Measurements from ENCODE around the gene PHF20.
"Not testable (repeated sequence)": the region's sequence is repeated elsewhere in the genome, so short reads cannot be mapped to it uniquely, and the experiment has no call there.

Gene PHF20

GRCh38 chr20:35888657-35889056, 116.8 kb downstream of the PHF20 start:
- no peak for DNase-seq

- no peak for DNase-seq
Measured at GRCh38 chr20:35891375-35891774, 119.6 kb downstream of the PHF20 start.

GRCh38 chr20:35892871-35893270, 121.1 kb downstream of the PHF20 start:
- DNase-seq = no peak

- DNase-seq = no peak
Measured at GRCh38 chr20:35893942-35894341, 122.1 kb downstream of the PHF20 start.

DNA sequence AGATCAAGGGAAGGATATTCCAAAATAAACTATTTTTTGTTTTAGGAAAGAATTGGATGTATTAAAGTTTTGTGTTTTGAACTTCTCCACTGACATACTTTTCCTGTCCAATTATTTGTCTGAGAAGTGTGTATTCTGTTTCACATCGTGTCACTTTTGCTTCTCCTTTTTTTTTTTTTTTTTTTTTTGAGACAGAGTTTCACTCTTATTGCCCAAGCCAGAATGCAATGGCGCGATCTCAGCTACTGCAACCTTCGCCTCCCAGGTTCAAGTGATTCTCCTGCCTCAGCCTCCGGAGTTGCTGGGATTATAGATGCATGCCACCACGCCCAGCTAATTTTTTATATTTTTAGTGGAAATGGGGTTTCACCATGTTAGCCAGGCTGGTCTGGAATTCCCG, 123.7 kb downstream of the PHF20 start:
- not testable (repeated sequence) for DNase-seq

- no peak for DNase-seq
Measured at GRCh38 chr20:35899064-35899463, 127.2 kb downstream of the PHF20 start.

DNA sequence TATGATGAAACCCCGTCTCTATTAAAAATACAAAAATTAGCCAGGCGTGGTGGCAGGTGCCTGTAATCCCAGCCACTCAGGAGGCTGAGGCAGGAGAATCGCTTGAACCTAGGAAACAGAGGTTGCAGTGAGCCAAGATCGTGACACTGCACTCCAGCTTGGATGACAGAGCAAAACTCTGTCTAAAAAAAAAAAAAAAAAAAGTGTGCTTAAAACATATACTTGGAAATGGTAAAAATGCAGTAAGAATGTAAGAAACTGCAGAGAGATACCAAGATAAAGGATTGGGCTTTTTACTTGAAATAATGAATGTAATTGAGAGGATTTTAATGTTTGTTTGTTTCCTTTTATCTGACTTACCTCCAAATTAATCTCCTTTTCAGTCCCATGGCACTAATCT, 129.4 kb downstream of the PHF20 start:
- not testable (repeated sequence) for DNase-seq

- DNase-seq = no peak
Measured at GRCh38 chr20:35901678-35902544, 130.1 kb downstream of the PHF20 start.

DNA sequence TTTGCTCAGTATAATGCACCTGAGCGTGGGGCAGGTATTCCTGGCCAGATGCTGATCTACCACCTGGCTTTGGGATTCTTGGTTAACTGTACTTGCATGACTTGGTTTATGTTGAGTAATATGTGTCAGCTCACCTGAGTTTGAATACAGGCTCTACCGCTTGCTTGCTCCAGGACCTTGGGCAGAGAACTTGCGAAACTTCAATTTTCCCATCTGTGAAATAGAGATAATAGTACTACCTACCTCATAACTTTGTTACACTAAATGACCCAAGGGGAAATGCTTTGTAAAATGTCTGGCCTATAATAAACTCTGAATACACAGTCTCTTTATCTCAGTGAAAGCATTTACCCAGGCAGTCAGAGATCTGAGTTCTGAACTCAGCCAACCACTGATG, 130.7 kb downstream of the PHF20 start:
- DNase-seq = no peak

DNA sequence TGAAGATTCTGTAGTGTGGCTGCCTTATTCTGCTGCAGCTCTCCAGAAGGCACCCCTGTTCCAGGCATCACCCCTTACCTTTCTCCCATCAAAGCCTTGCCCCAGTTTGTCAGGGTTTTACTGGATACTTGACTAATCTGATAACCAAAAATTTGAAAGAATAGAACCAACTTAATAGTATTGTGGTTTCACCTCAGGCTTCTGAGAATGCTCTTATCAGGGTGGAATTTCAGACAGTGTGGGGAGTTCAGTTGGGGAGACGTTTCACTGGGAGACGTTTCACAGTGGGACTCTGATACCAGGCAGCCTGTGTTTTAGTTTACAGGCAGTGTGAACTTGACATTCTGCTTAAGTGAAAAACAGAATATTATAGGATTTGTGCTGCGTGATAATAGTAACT, 132.0 kb downstream of the PHF20 start:
- no peak for DNase-seq

DNA sequence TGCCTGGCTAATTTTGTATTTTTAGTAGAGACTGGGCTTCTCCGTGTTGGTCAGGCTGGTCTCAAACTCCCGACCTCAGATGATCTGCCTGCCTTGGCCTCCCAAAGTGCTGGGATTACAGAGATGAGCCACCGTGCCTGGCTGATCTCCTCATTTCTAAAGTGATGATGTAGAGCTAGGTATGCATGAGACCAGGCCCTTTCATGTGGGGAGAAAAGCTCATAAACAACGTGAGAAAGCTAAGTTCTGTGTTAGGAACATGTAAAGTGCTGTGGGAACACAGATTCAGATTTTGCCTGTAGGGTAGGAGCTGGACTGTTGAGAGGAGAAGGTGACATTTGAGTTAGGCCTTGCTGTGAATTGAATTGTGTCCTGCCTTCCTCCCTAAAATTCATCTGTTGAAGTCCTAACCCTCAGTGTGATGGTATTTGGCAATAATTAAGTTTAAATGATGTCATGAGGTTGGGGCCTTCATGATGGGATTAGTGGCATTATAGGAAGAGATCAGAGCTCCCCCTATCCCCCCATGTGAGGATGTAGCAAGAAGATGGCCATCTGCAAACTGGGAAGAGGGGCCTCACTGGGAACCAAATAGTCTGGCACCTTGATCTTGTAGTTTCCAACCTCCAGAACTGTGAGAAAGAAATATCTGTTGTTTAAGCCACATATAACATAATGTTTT, 133.3 kb downstream of the PHF20 start:
- DNase-seq = no peak

GRCh38 chr20:35907017-35907701, 135.3 kb downstream of the PHF20 start:
- DNase-seq = no peak

GRCh38 chr20:35908007-35908406, 136.2 kb downstream of the PHF20 start:
- DNase-seq = no peak

DNA sequence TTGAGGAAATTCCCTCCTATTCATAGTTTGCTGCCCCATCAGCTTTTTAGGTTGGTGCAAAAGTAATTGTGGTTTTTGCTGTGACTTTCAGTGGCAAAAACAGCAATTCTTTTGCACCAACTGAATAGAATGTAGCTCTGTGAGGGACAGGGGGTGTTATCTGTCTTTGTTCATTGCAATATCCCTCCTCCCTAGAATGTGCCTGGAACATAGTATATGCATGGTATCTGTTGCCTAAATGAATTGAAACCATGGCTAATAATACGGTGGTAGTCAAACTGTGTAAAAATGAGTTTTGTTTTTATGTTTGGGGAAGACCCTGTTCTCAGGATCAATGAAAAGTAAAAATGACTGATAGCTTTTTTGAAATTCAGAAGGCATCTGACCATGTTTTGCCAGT, 137.4 kb downstream of the PHF20 start:
- no peak for DNase-seq

GRCh38 chr20:35909796-35910195, 138.0 kb downstream of the PHF20 start:
- DNase-seq = no peak

DNA sequence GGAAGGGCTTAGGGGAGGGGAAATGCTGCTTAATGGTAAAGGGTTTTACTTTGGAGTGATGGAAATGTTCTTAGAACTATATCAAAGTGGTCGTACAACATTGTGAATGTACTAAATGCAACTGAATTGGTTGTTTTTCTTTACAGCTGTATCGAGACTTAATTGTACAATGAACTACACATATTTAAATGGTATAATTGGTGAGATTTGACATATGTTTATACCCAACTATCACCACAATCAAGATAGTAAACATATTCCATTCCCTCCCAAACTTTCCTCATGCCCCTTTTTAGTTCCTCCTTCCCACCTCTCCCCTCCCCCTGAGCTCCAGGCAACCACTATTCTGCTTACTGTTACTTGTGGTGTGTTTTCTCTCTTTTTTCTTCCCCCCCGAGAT, 138.4 kb downstream of the PHF20 start:
- no peak for DNase-seq

GRCh38 chr20:35912881-35913280, 141.1 kb downstream of the PHF20 start:
- DNase-seq = no peak

DNA sequence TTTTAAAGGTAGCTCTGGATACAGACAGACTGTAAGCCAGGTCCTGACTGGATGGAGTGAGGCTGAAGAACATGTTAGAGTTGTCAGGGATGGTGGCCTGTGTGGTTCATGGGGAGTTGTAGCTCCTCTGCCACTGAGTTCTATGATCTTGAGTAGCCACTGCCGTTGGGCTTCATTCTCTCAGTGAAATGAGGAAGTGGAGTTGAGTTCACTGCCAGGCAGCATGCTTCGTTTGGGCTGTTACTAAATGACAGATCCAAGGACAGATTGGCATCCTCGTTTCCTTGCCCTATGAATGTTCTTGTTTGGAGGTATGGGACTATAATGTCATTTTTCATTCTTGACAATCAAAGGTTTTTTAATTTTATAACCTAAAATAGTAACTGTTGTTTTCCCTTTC, 145.3 kb downstream of the PHF20 start:
- no peak for DNase-seq

- no peak for DNase-seq
Measured at GRCh38 chr20:35918021-35918420, 146.2 kb downstream of the PHF20 start.

GRCh38 chr20:35920523-35920922, 148.7 kb downstream of the PHF20 start:
- no peak for DNase-seq

GRCh38 chr20:35929301-35929700, 157.5 kb downstream of the PHF20 start:
- DNase-seq = no peak

DNA sequence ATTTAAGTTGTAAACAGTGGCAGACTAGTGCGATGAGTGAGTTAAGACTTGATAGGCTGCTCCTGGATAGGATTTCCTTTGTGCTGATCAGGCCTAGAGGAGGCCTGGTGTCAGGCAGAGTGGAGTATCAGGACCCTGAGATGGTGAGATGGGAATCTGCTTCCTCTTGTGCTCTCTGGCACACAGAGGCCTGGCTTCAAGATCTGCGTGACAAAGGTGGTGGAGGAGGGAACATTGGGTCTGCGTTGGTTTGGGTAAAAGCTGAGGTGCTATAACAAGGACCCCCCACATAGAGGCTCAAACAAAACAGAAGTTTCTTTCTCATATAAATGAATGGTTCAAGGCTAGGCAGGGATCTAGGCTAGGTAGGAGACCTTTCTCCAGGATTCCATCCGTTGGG, 162.2 kb downstream of the PHF20 start:
- no peak for DNase-seq

GRCh38 chr20:35939264-35939663, 167.4 kb downstream of the PHF20 start:
- no peak for DNase-seq

DNA sequence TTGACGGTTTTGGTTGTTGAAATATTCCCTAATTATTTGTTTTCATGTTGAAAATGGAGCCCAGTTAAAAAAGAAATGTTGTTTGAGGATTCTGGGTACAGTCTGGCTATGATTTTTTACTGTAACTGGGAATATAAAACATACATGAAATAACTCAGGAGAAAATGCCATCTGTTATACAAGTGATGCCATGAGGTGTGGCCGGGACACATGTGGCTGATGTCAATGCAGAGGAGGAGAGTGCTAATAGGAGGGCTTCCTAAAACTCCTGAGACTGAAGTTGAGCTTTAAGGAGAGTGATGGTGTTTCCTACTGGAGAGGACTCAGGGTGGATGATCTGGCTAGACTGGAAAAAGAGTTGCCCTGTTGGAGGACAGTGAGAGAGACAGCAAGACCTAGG, 169.8 kb downstream of the PHF20 start:
- no peak for DNase-seq

All from CD4-positive, alpha-beta T cell treated with Interferon gamma for 1 hour (primary cell).